Cardiac muscle cell (in vitro differentiated cells and primary cell): Measurements from ENCODE around the gene SUV39H2. TPM values are rescaled to one million over a fixed set of nuclear protein-coding genes. Genes with fewer than 3 reads are reported as not detected.
"Not testable (repeated sequence)": the region's sequence is repeated elsewhere in the genome, so short reads cannot be mapped to it uniquely, and the experiment has no call there.

ENCODE experiments used
- DNase-seq, 2 donors: peaks; one replicate each; pipeline versions ENCODE4 v3.0.0 to v3.0.0-alpha.2; 2010 to 2017; ENCODE audit warnings: low read depth in 1 of 2, low spot score in 1 of 2
- H3K27ac ChIP-seq: fragments of 200-600 bp; sonication (generic); 2 replicates; pipeline ENCODE4 v1.5.1; 2016
- H3K27me3 ChIP-seq: fragments of 200-600 bp; sonication (generic); 2 replicates; pipeline ENCODE4 v1.6.0; 2016; ENCODE audit warnings: control low read depth
- H3K36me3 ChIP-seq: fragments of 200-600 bp; sonication (generic); 2 replicates; pipeline ENCODE4 v1.5.1; 2016; ENCODE audit warnings: control low read depth
- H3K4me1 ChIP-seq: fragments of 200-600 bp; sonication (generic); 2 replicates; pipeline ENCODE4 v1.8.1; 2017; ENCODE audit warnings: low read depth, mild to moderate bottlenecking, mixed run types
- H3K4me3 ChIP-seq: fragments of 200-600 bp; sonication (generic); 2 replicates; pipeline ENCODE4 v1.5.1; 2016; ENCODE audit warnings: mild to moderate bottlenecking
- H3K9me3 ChIP-seq: fragments of 200-600 bp; sonication (generic); 2 replicates; pipeline ENCODE4 v1.5.1; 2017; ENCODE audit warnings: low read depth, mild to moderate bottlenecking, control low read depth
- CTCF ChIP-seq: IDR thresholded peaks from 2 replicates; pipeline ENCODE4 v1.5.1; 2012; ENCODE audit warnings: low read depth, mild to moderate bottlenecking, low read length
- polyA plus RNA-seq: library from polyadenylated mRNA; unstranded; fragments of >200 nt; fragmentation: Nextera tagmentation; extraction: Ambion mirVana; gene quantifications from 2 replicates; pipeline ENCODE4 v1.2.1, GENCODE V29; 2016
- total RNA-seq: library from RNA; depleted of rRNA; stranded (reverse); fragments of >200 nt; gene quantifications from 2 replicates; pipeline ENCODE4 v1.2.3, GENCODE V29; 2016

SUV39H2 gene
- total and polyA plus RNA-seq, 2 experiments from 2014 or later: 10.6 to 12.4 TPM

GRCh38 chr10:14925268-14925667 is 46.6 kb downstream of the SUV39H2 start:
- Histone ChIP-seq H3K4me1 (no peaks in the 10 kb centered on the region), H3K9me3 (no peaks in the 10 kb centered on the region), H3K36me3 (peaks cover 8% of the 10 kb centered on the region), H3K27ac (no peak overlapping the region), H3K4me3 (no peak overlapping the region), H3K27me3 (no peaks in the 10 kb centered on the region)
- no peak for TF ChIP-seq CTCF
- DNase-seq: no peak

GRCh38 chr10:14926061-14926470 is 47.4 kb downstream of the SUV39H2 start:
- H3K36me3 ChIP-seq: peaks cover 14% of the 10 kb centered on the region
- H3K4me1 ChIP-seq: no peaks in the 10 kb centered on the region
- no peak overlapping the region for H3K4me3 ChIP-seq
- no peaks in the 10 kb centered on the region for H3K9me3 ChIP-seq
- no peak for TF ChIP-seq CTCF
- no peaks in the 10 kb centered on the region for H3K27me3 ChIP-seq
- no peak for DNase-seq
- no peak overlapping the region for H3K27ac ChIP-seq

- no peak overlapping the region for H3K27ac ChIP-seq
- no peaks in the 10 kb centered on the region for H3K27me3 ChIP-seq
- H3K4me1 ChIP-seq: no peaks in the 10 kb centered on the region
- no peak overlapping the region for H3K4me3 ChIP-seq
- no peak for DNase-seq
- peaks cover 19% of the 10 kb centered on the region for H3K36me3 ChIP-seq
- TF ChIP-seq CTCF: no peak
- H3K9me3 ChIP-seq: no peaks in the 10 kb centered on the region
Observed at GRCh38 chr10:14926722-14927416, 48.2 kb downstream of the SUV39H2 start.

- Histone ChIP-seq H3K27me3 (no peaks in the 10 kb centered on the region), H3K9me3 (no peaks in the 10 kb centered on the region), H3K27ac (no peak overlapping the region), H3K4me3 (no peak overlapping the region), H3K36me3 (peaks cover 28% of the 10 kb centered on the region), H3K4me1 (no peaks in the 10 kb centered on the region)
- DNase-seq: no peak
- no peak for TF ChIP-seq CTCF
Observed at GRCh38 chr10:14930610-14931009, 51.9 kb downstream of the SUV39H2 start.

- Histone ChIP-seq H3K9me3 (no peaks in the 10 kb centered on the region), H3K4me3 (no peak overlapping the region)
- no peak for TF ChIP-seq CTCF
Observed at GRCh38 chr10:14936584-14936983, 57.9 kb downstream of the SUV39H2 start.

GRCh38 chr10:14938971-14939370 is 60.3 kb downstream of the SUV39H2 start:
- not testable (repeated sequence) for H3K9me3 ChIP-seq, H3K27me3 ChIP-seq, H3K36me3 ChIP-seq, DNase-seq, H3K4me3 ChIP-seq, H3K27ac ChIP-seq, H3K4me1 ChIP-seq

More at GRCh38 chr10:14936584-14936983, 57.9 kb downstream of the SUV39H2 start:
- peaks cover 19% of the 10 kb centered on the region for H3K36me3 ChIP-seq
- H3K4me1 ChIP-seq: no peaks in the 10 kb centered on the region
- H3K27me3 ChIP-seq: no peaks in the 10 kb centered on the region
- no peak overlapping the region for H3K27ac ChIP-seq
- peak in 1 of 2 donors; percentile 55 for DNase-seq

GRCh38 chr10:14942147-14942949 is 63.7 kb downstream of the SUV39H2 start:
- not testable (repeated sequence) for H3K4me3 ChIP-seq, H3K27ac ChIP-seq, H3K4me1 ChIP-seq, H3K9me3 ChIP-seq, DNase-seq, H3K27me3 ChIP-seq
- H3K36me3 ChIP-seq: peaks cover 14% of the 10 kb centered on the region

GRCh38 chr10:14942950-14943338 is 64.3 kb downstream of the SUV39H2 start:
- peaks cover 16% of the 10 kb centered on the region for H3K36me3 ChIP-seq
- H3K27me3 ChIP-seq, H3K4me3 ChIP-seq, H3K4me1 ChIP-seq, H3K9me3 ChIP-seq, H3K27ac ChIP-seq, DNase-seq: not testable (repeated sequence)
